K562 (cell line): Measurements from ENCODE around the gene RBKS. TPM values are rescaled to one million over a fixed set of nuclear protein-coding genes. Genes with fewer than 3 reads are reported as not detected.

Experiments used
- ETV1 ChIP-seq: fragments of 450-650 bp; conservative IDR thresholded peaks from 2 replicates; pipeline ENCODE4 v1.6.1; 2016; ENCODE audit warnings: missing genetic modification characterization, control low read depth, low read depth, missing compliant biosample characterization
- FOXJ3 ChIP-seq: sonication (generic); formaldehyde crosslinking; IDR thresholded peaks from 2 replicates; pipeline ENCODE4 v1.4.0; 2020; ENCODE audit warnings: mild to moderate bottlenecking, missing genetic modification reagents
- MTA1 ChIP-seq: fragments of 450-650 bp; IDR thresholded peaks from 2 replicates; pipeline ENCODE4 v1.6.1; 2017; ENCODE audit warnings: borderline replicate concordance
- RERE ChIP-seq: sonication (generic); formaldehyde crosslinking; IDR thresholded peaks from 2 replicates; pipeline ENCODE4 v1.8.0; 2023; ENCODE audit warnings: missing genetic modification reagents, mild to moderate bottlenecking, borderline replicate concordance
- ZKSCAN8 ChIP-seq: fragments of 200-800 bp; sonication (Bioruptor generic); IDR thresholded peaks from 2 replicates; pipeline ENCODE4 v1.6.1; 2016; ENCODE audit warnings: missing genetic modification characterization, missing compliant biosample characterization
- ZNF224 ChIP-seq: sonication (generic); formaldehyde crosslinking; IDR thresholded peaks from 2 replicates; pipeline ENCODE4 v1.8.0; 2022; ENCODE audit warnings: mild to moderate bottlenecking, missing genetic modification reagents
- ZNF318 ChIP-seq, 2 experiments: fragments of 450-650 bp; IDR thresholded peaks; 2 replicates each; pipeline ENCODE4 v1.6.1; 2016; ENCODE audit warnings: mild to moderate bottlenecking in 2 of 2, borderline replicate concordance in 1 of 2, low read depth in 1 of 2, moderate library complexity in 1 of 2
- ZNF444 ChIP-seq: fragments of 250-450 bp; sonication (Bioruptor Pico); IDR thresholded peaks from 2 replicates; pipeline ENCODE4 v1.4.0; 2020; ENCODE audit warnings: mild to moderate bottlenecking, moderate library complexity
- polyA plus RNA-seq, 8 experiments: library from polyadenylated mRNA; depleted of rRNA in 4 of 8; stranded (reverse) in 5 of 8; unstranded in 3 of 8; fragments of >200 nt; fragmentation: Nextera tagmentation in 2 of 8; fragmentation: Illumina TruSeq in 1 of 8; extraction: Ambion mirVana in 2 of 8; extraction: Trizol in 1 of 8; gene quantifications; 2 replicates each; pipeline versions ENCODE4 v1.2.1 to v1.2.3, GENCODE V29; 2011 to 2014; ENCODE audit warnings: inconsistent platforms in 1 of 8, missing spikeins in 1 of 8
- total RNA-seq, 7 experiments: library from RNA; depleted of rRNA in 6 of 7; stranded (reverse); fragments of >200 nt in 6 of 7; fragmentation: Illumina TruSeq in 2 of 7; extraction: Trizol in 2 of 7; gene quantifications; 2 replicates each; pipeline versions ENCODE4 v1.2.1 to v1.2.3, GENCODE V29; 2011 to 2021; ENCODE audit warnings: low replicate concordance in 1 of 7
- TF ChIP-seq, protein P1 (sequence below): fragments of 450-650 bp; IDR thresholded peaks from 2 replicates; pipeline ENCODE4 v1.6.1; 2014; ENCODE audit warnings: low read depth, mild to moderate bottlenecking, moderate library complexity, borderline replicate concordance
- TF ChIP-seq, protein P2 (sequence below): fragments of 250-450 bp; sonication (Bioruptor Pico); IDR thresholded peaks from 2 replicates; pipeline ENCODE4 v1.5.0; 2021

RBKS gene
- total and polyA plus RNA-seq, 9 of the 15 experiments (the other 6 are each of a cell fraction or from before 2014, with no cell fraction given): 0.06 to 0.39 (median 0.19) TPM

DNA sequence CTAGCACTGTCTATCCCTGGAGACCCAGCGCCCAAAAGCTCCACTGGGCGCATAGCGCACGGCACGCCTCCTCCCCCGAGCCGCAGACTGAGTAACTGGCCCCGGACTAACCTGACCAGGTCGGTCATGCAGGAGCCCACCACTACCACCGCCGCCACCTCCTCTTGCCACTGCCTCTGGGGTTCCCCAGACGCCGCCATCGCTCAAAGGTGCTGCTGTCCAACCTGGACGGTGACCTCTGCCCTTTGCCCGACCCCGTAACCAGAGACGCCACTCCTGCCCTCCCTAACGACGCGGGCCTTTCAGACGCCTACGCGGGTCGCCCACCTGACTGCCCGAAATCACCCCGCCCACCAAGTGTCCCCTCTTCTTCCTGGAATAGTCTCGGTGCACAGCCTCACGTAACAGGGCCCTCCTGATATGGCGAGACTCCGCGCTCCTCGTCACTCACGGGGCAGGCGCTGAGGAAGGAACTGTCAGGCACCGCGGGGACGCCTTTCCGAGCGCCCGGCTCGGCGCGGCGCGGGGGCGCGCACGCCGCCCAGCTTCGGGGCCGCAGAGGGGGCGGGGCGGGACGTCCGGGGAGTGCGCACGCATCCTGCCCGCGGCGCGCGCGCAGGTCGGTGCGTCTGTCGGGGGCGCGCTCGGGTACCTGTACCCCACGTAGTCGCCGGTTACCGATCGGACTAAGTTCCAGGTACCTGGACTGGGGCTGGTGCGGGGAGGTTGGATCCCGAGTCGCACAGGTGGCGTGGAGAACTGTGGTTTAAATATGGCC lies at the start of gene RBKS, which contains the start of gene BABAM2 (continued):
- TF ChIP-seq, protein P1, sequence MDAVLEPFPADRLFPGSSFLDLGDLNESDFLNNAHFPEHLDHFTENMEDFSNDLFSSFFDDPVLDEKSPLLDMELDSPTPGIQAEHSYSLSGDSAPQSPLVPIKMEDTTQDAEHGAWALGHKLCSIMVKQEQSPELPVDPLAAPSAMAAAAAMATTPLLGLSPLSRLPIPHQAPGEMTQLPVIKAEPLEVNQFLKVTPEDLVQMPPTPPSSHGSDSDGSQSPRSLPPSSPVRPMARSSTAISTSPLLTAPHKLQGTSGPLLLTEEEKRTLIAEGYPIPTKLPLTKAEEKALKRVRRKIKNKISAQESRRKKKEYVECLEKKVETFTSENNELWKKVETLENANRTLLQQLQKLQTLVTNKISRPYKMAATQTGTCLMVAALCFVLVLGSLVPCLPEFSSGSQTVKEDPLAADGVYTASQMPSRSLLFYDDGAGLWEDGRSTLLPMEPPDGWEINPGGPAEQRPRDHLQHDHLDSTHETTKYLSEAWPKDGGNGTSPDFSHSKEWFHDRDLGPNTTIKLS: 0 out of 2 replicates have a peak, but pooled peaks have one; percentile 35
- TF ChIP-seq FOXJ3 (CRISPR knock-in tag) (no peak), ETV1 (tag) (peak; percentile 76), ZKSCAN8 (CRISPR knock-in tag) (no peak), ZNF224 (CRISPR knock-in tag) (no peak), MTA1 (0 out of 2 replicates have a peak, but pooled peaks have one; percentile 55), RERE (no peak), ZNF444 (CRISPR knock-in tag) (no peak), ZNF318 (IDR thresholded peaks at IDR 0.05; ENCODE audit: borderline replicate concordance in 1 of 2, low read depth in 1 of 2) (no peak)
- TF ChIP-seq, protein P2, sequence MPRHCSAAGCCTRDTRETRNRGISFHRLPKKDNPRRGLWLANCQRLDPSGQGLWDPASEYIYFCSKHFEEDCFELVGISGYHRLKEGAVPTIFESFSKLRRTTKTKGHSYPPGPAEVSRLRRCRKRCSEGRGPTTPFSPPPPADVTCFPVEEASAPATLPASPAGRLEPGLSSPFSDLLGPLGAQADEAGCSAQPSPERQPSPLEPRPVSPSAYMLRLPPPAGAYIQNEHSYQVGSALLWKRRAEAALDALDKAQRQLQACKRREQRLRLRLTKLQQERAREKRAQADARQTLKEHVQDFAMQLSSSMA: no peak
